ENCODE results near the gene IL1RAP.

Gene IL1RAP

DNA sequence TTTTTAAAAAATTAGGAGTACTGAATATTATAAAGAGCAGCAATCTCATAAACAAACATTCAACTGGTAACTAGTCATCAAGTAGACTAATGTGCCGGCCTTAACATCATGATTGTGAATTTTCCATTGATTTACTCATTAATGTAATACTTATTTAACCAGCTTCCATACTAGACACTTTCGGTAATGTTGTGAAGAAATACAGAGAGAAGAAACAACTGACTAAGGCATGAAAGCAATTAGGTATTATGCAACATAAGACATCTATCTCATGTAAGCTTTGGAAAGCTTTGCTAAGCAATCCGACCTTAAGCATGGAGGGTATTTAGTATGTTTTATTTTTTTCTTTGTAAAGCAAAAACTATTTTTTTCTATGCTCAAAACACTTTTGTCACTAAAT is 108.0 kb downstream of the IL1RAP start:
- DNase-seq (ENCODE audit: low read depth): no peak
- TF ChIP-seq, protein P1, sequence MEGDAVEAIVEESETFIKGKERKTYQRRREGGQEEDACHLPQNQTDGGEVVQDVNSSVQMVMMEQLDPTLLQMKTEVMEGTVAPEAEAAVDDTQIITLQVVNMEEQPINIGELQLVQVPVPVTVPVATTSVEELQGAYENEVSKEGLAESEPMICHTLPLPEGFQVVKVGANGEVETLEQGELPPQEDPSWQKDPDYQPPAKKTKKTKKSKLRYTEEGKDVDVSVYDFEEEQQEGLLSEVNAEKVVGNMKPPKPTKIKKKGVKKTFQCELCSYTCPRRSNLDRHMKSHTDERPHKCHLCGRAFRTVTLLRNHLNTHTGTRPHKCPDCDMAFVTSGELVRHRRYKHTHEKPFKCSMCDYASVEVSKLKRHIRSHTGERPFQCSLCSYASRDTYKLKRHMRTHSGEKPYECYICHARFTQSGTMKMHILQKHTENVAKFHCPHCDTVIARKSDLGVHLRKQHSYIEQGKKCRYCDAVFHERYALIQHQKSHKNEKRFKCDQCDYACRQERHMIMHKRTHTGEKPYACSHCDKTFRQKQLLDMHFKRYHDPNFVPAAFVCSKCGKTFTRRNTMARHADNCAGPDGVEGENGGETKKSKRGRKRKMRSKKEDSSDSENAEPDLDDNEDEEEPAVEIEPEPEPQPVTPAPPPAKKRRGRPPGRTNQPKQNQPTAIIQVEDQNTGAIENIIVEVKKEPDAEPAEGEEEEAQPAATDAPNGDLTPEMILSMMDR (IDR thresholded peaks at IDR 0.05; ENCODE audit: low read depth, low read length, missing control alignments): no peak
- in situ Hi-C loops (cut with HindIII; ENCODE audit: low sequenced_read_pairs): no loop called here
- H3K4me3 ChIP-seq (ENCODE audit: low read depth, low read length): no peak overlapping the region

DNA sequence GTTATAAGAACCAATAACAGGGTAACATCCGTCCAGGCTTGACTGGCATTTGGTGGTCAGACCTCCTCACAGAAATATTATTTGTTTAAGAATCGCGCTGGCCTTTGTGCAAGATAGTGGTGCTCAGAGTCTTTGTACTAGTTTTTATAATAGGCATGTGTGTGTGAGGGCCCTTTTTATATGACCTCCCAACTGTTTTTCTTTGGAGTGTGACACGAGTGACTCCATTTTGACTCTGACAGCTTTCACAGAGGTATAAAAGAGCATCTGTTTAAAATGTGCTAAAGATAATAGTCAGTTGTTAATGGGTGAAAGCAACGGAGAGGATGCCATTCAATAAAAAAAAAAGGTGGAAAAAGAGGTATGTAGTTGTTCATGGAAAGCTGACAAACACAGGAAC is 110.4 kb downstream of the IL1RAP start:
- no peak for DNase-seq (ENCODE audit: low read depth)
- TF ChIP-seq, protein P1 (IDR thresholded peaks at IDR 0.05; ENCODE audit: low read depth, low read length, missing control alignments): no peak
- H3K4me3 ChIP-seq (ENCODE audit: low read depth, low read length): no peak overlapping the region
- in situ Hi-C loops (cut with HindIII; ENCODE audit: low sequenced_read_pairs): no loop called here

DNA sequence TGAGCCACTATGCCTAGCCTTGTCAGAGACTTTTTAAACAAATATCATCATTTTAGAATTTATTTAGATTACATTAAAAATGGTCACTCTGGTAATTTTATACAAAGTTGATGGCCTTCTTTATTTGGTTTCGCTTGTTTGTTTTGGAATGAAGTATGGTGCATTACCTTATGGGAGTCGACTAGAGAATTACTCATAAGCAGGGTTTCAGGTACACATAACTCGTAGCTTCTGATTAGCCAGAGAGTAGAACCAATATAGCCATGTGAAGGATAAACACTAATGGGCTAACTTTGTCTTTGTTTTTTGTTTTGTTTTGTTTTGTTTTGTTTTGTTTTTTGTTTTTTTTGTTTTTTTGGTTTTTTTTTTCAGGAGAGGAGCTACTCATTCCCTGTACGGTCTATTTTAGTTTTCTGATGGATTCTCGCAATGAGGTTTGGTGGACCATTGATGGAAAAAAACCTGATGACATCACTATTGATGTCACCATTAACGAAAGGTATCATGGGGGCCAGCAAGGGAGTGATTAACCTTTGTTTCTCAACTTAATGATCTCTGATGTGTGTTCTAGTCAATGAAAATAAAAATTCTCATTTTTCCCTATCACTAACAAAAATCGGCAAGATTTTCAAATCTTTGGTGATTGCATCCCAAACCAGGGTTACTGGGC is 113.2 kb downstream of the IL1RAP start:
- DNase-seq (ENCODE audit: low read depth): no peak
- in situ Hi-C loops (cut with HindIII; ENCODE audit: low sequenced_read_pairs): no loop called here
- H3K4me3 ChIP-seq (ENCODE audit: low read depth, low read length): no peak overlapping the region
- TF ChIP-seq, protein P1 (IDR thresholded peaks at IDR 0.05; ENCODE audit: low read depth, low read length, missing control alignments): no peak

DNA sequence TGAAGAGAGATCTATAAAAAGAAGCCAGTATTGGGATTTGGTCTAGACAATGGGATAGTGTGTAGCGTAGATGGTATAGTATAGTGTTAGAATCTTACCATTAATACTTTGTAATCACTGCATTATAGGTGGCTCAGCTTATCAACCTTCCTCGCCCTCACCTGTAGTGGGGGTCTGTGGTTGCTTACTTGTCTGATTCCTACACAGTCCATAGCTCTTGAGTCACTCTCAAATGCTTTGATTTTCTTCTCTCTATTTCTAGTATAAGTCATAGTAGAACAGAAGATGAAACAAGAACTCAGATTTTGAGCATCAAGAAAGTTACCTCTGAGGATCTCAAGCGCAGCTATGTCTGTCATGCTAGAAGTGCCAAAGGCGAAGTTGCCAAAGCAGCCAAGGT is 115.2 kb downstream of the IL1RAP start:
- H3K4me3 ChIP-seq (ENCODE audit: low read depth, low read length): no peak overlapping the region
- DNase-seq (ENCODE audit: low read depth): no peak
- TF ChIP-seq, protein P1 (IDR thresholded peaks at IDR 0.05; ENCODE audit: low read depth, low read length, missing control alignments): no peak
- in situ Hi-C loops (cut with HindIII; ENCODE audit: low sequenced_read_pairs): no loop called here

DNA sequence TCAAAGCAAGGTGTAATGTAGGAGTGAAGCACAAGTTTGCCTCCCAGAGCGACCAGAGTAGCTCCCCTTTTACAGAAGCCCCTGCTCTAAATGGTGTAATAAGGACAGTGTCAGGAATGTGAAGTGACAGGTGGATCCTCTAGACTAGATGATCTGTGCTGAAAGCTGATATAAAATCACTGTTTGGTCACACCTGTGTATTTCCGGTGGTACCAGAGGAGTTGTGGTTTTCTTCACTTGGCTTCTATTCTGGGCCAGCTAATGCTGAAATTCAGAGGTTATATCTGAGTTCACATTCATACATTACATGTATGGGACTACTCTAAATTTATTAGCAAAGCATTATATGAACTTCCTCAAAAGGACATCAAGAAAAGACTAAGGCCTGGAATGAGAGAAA is 117.4 kb downstream of the IL1RAP start:
- in situ Hi-C loops (cut with HindIII; ENCODE audit: low sequenced_read_pairs): no loop called here
- DNase-seq (ENCODE audit: low read depth): no peak
- no peak overlapping the region for H3K4me3 ChIP-seq (ENCODE audit: low read depth, low read length)
- TF ChIP-seq, protein P1 (IDR thresholded peaks at IDR 0.05; ENCODE audit: low read depth, low read length, missing control alignments): no peak

DNA sequence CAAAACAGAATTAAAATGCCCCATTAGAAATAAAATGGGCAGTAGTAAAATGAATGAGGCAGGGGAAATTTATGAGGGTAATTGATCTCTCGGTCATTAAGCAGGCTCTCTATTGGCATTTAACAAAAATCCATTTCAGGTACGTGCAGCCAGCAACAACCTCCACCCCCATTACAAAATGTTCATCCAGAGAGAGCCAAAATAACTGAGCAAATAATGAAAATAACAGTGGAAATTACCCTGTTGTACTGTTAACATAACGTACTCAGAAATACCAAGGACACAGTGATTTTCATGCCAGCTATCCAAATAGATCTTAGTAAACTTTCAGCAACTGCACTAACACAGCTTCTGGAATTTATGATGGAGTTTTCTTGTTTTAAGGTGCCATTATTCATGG is 127.7 kb downstream of the IL1RAP start:
- in situ Hi-C loops (cut with HindIII; ENCODE audit: low sequenced_read_pairs): no loop called here
- DNase-seq (ENCODE audit: low read depth): no peak
- TF ChIP-seq, protein P1 (IDR thresholded peaks at IDR 0.05; ENCODE audit: low read depth, low read length, missing control alignments): no peak
- no peak overlapping the region for H3K4me3 ChIP-seq (ENCODE audit: low read depth, low read length)

Data from astrocyte of the cerebellum (primary cell).